ENCODE data around the gene GPR31. TPM values are rescaled to one million over a fixed set of nuclear protein-coding genes. Genes with fewer than 3 reads are reported as not detected.

The GPR31 gene
- total RNA-seq, 1 experiment from 2014 or later: not detected

GRCh38 chr6:167148997-167149396, 8.8 kb downstream of the GPR31 start:
- Histone ChIP-seq H3K27me3 (ENCODE audit: low read length) (peaks cover 46% of the 10 kb centered on the region), H3K27ac (ENCODE audit: low read length) (no peak overlapping the region), H3K79me2 (ENCODE audit: low read length) (no peaks in the 10 kb centered on the region), H3K4me1 (ENCODE audit: insufficient read depth, low read length) (no peaks in the 10 kb centered on the region), H3K4me3 (ENCODE audit: low read length) (no peak overlapping the region), H3K9me2 (replicated peaks; ENCODE audit: low read length) (no peaks in the 10 kb centered on the region), H4K20me1 (ENCODE audit: low read length) (no peaks in the 10 kb centered on the region), H2AFZ (ENCODE audit: low read length) (no peak overlapping the region), H3K4me2 (ENCODE audit: low read length) (no peak overlapping the region), H3K9ac (ENCODE audit: low read length) (no peak overlapping the region), H3K36me3 (ENCODE audit: low read depth, low read length) (no peaks in the 10 kb centered on the region), H3K9me3 (ENCODE audit: low read length) (no peaks in the 10 kb centered on the region), H3F3A (ENCODE audit: low read length, unreplicated experiment) (no peaks in the 10 kb centered on the region)
- TF ChIP-seq EZH2 (IDR thresholded peaks at IDR 0.05; ENCODE audit: low read length, unreplicated experiment): no peak
- TF ChIP-seq CTCF (conservative IDR thresholded peaks at IDR 0.05; ENCODE audit: low read depth, low read length): no peak
- TF ChIP-seq EZH2phosphoT487 (IDR thresholded peaks at IDR 0.05; ENCODE audit: borderline replicate concordance, low read length): no peak
- ChIA-PET POLR2A (ENCODE audit: unreplicated experiment) (no interaction called here), CTCF (no interaction called here)
- DNase-seq (no peak), ATAC-seq (no peak)
- BruUV-seq (replicated peaks): no TSS peak
- intact Hi-C loops (cut with micrococcal nuclease): no loop called here

- no peak for DNase-seq
- POLR2A ChIA-PET (ENCODE audit: unreplicated experiment): no interaction called here
- Histone ChIP-seq H3K27me3 (ENCODE audit: low read length) (peaks cover 37% of the 10 kb centered on the region), H3K79me2 (ENCODE audit: low read length) (no peaks in the 10 kb centered on the region), H3K9me2 (replicated peaks; ENCODE audit: low read length) (no peaks in the 10 kb centered on the region), H3K4me3 (ENCODE audit: low read length) (no peak overlapping the region), H3K36me3 (ENCODE audit: low read depth, low read length) (no peaks in the 10 kb centered on the region), H3F3A (ENCODE audit: low read length, unreplicated experiment) (no peaks in the 10 kb centered on the region), H4K20me1 (ENCODE audit: low read length) (no peaks in the 10 kb centered on the region), H3K9me3 (ENCODE audit: low read length) (no peaks in the 10 kb centered on the region), H3K4me2 (ENCODE audit: low read length) (no peak overlapping the region), H3K4me1 (ENCODE audit: insufficient read depth, low read length) (no peaks in the 10 kb centered on the region), H2AFZ (ENCODE audit: low read length) (no peak overlapping the region), H3K9ac (ENCODE audit: low read length) (no peak overlapping the region), H3K27ac (ENCODE audit: low read length) (no peak overlapping the region)
- TF ChIP-seq EZH2phosphoT487 (IDR thresholded peaks at IDR 0.05; ENCODE audit: borderline replicate concordance, low read length) (no peak), CTCF (conservative IDR thresholded peaks at IDR 0.05; ENCODE audit: low read depth, low read length) (no peak), EZH2 (IDR thresholded peaks at IDR 0.05; ENCODE audit: low read length, unreplicated experiment) (no peak)
- BruUV-seq (replicated peaks): no TSS peak
- intact Hi-C loops (cut with micrococcal nuclease): no loop called here
- ATAC-seq: no peak
- CTCF ChIA-PET: no interaction called here
Observed at GRCh38 chr6:167148021-167148420, 9.8 kb downstream of the GPR31 start.

- intact Hi-C loops (cut with micrococcal nuclease): no loop called here
- DNase-seq: no peak
- Histone ChIP-seq H3F3A (ENCODE audit: low read length, unreplicated experiment) (no peaks in the 10 kb centered on the region), H3K9ac (ENCODE audit: low read length) (no peak overlapping the region), H3K9me3 (ENCODE audit: low read length) (no peaks in the 10 kb centered on the region), H3K27me3 (ENCODE audit: low read length) (peaks cover 29% of the 10 kb centered on the region), H4K20me1 (ENCODE audit: low read length) (no peaks in the 10 kb centered on the region), H2AFZ (ENCODE audit: low read length) (no peak overlapping the region), H3K27ac (ENCODE audit: low read length) (no peak overlapping the region), H3K36me3 (ENCODE audit: low read depth, low read length) (no peaks in the 10 kb centered on the region), H3K4me1 (ENCODE audit: insufficient read depth, low read length) (no peaks in the 10 kb centered on the region), H3K9me2 (replicated peaks; ENCODE audit: low read length) (no peaks in the 10 kb centered on the region), H3K4me3 (ENCODE audit: low read length) (no peak overlapping the region), H3K4me2 (ENCODE audit: low read length) (no peak overlapping the region), H3K79me2 (ENCODE audit: low read length) (no peaks in the 10 kb centered on the region)
- POLR2A ChIA-PET (ENCODE audit: unreplicated experiment): no interaction called here
- TF ChIP-seq EZH2 (IDR thresholded peaks at IDR 0.05; ENCODE audit: low read length, unreplicated experiment) (no peak), EZH2phosphoT487 (IDR thresholded peaks at IDR 0.05; ENCODE audit: borderline replicate concordance, low read length) (no peak), CTCF (conservative IDR thresholded peaks at IDR 0.05; ENCODE audit: low read depth, low read length) (no peak)
- no TSS peak for BruUV-seq (replicated peaks)
- CTCF ChIA-PET: no interaction called here
- ATAC-seq: no peak
Observed at GRCh38 chr6:167146977-167147376, 10.8 kb downstream of the GPR31 start.
